ENCODE results near the gene PEMT. TPM values are rescaled to one million over a fixed set of nuclear protein-coding genes. Genes with fewer than 3 reads are reported as not detected.

PEMT gene
- total RNA-seq, 2 donors from 2014 or later = 27.8 to 37.7 TPM

- Histone ChIP-seq H3K9me3 (no peaks in the 10 kb centered on the region), H3K27me3 (no peaks in the 10 kb centered on the region), H3K27ac (no peak overlapping the region), H3K4me3 (no peak overlapping the region), H3K4me1 (no peaks in the 10 kb centered on the region), H3K36me3 (no peaks in the 10 kb centered on the region)
- no peak for DNase-seq (ENCODE audit: low spot score)
- TF ChIP-seq CTCF (IDR thresholded peaks at IDR 0.05) = no peak
Measured at GRCh38 chr17:17623904-17624303, 32.4 kb upstream of the PEMT start.

- TF ChIP-seq CTCF (IDR thresholded peaks at IDR 0.05) = no peak
- DNase-seq (ENCODE audit: low spot score) = no peak
- no peak overlapping the region for H3K4me3 ChIP-seq
- H3K36me3 ChIP-seq = no peaks in the 10 kb centered on the region
- no peaks in the 10 kb centered on the region for H3K27me3 ChIP-seq
- H3K27ac ChIP-seq = no peak overlapping the region
- H3K9me3 ChIP-seq = no peaks in the 10 kb centered on the region
- H3K4me1 ChIP-seq = no peaks in the 10 kb centered on the region
Measured at GRCh38 chr17:17621254-17621653, 29.7 kb upstream of the PEMT start.

- H3K27me3 ChIP-seq = no peaks in the 10 kb centered on the region
- no peak overlapping the region for H3K4me3 ChIP-seq
- no peaks in the 10 kb centered on the region for H3K4me1 ChIP-seq
- H3K9me3 ChIP-seq = no peaks in the 10 kb centered on the region
- TF ChIP-seq CTCF (IDR thresholded peaks at IDR 0.05) = peak; percentile 45 to 79
- no peaks in the 10 kb centered on the region for H3K36me3 ChIP-seq
- no peak overlapping the region for H3K27ac ChIP-seq
- peak; percentile 67 for DNase-seq (ENCODE audit: low spot score)
Measured at GRCh38 chr17:17613708-17614114, 22.2 kb upstream of the PEMT start.

GRCh38 chr17:17612085-17613022, 20.8 kb upstream of the PEMT start:
- no peak for TF ChIP-seq CTCF (IDR thresholded peaks at IDR 0.05)
- no peak overlapping the region for H3K27ac ChIP-seq
- no peak overlapping the region for H3K4me3 ChIP-seq
- no peaks in the 10 kb centered on the region for H3K27me3 ChIP-seq
- H3K36me3 ChIP-seq = no peaks in the 10 kb centered on the region
- H3K4me1 ChIP-seq = no peaks in the 10 kb centered on the region
- DNase-seq (ENCODE audit: low spot score) = no peak
- no peaks in the 10 kb centered on the region for H3K9me3 ChIP-seq

GRCh38 chr17:17609121-17609520, 17.6 kb upstream of the PEMT start:
- Histone ChIP-seq H3K4me3 (no peak overlapping the region), H3K27ac (no peak overlapping the region), H3K4me1 (no peaks in the 10 kb centered on the region), H3K9me3 (no peaks in the 10 kb centered on the region), H3K27me3 (no peaks in the 10 kb centered on the region), H3K36me3 (no peaks in the 10 kb centered on the region)
- no peak for TF ChIP-seq CTCF (IDR thresholded peaks at IDR 0.05)
- DNase-seq (ENCODE audit: low spot score) = no peak

Data from right atrium auricular region (tissue), 2 donors.